Endodermal cell (in vitro differentiated cells): ENCODE data around the gene CACNA2D2. TPM values are rescaled to one million over a fixed set of nuclear protein-coding genes. Genes with fewer than 3 reads are reported as not detected.

Experiments
- DNase-seq: peaks from one replicate; pipeline ENCODE4 v3.0.0-alpha.2; 2017
- H3K27ac ChIP-seq: 2 replicates; pipeline ENCODE4 v1.5.1; 2013; ENCODE audit warnings: mild to moderate bottlenecking, low read depth, low read length, moderate library complexity
- H3K27me3 ChIP-seq: 2 replicates; pipeline ENCODE4 v1.6.1; 2013; ENCODE audit warnings: mild to moderate bottlenecking, low read length, moderate library complexity; ENCODE audit not compliant: insufficient read depth, control insufficient read depth, poor library complexity, severe bottlenecking
- H3K36me3 ChIP-seq: 2 replicates; pipeline ENCODE4 v1.7.0; 2013; ENCODE audit warnings: mild to moderate bottlenecking, low read length, moderate library complexity; ENCODE audit not compliant: control insufficient read depth, insufficient read depth
- H3K4me1 ChIP-seq: one replicate; pipeline ENCODE4 v1.7.0; 2013; ENCODE audit warnings: low read length; ENCODE audit not compliant: control insufficient read depth, insufficient read depth
- H3K4me3 ChIP-seq: 2 replicates; pipeline ENCODE4 v1.5.1; 2013; ENCODE audit warnings: mild to moderate bottlenecking, low read length, moderate library complexity
- H3K9ac ChIP-seq: 2 replicates; pipeline ENCODE4 v1.6.1; 2013; ENCODE audit warnings: mild to moderate bottlenecking, low read length, moderate library complexity; ENCODE audit not compliant: poor library complexity, severe bottlenecking; ENCODE audit errors: extremely low read depth
- H3K9me3 ChIP-seq: 2 replicates; pipeline ENCODE4 v1.6.1; 2013; ENCODE audit warnings: mild to moderate bottlenecking, low read length, moderate library complexity; ENCODE audit not compliant: control insufficient read depth
- H3K27ac Mint-ChIP-seq: 2 replicates; pipeline ENCODE4 v1.8.0; 2020; ENCODE audit warnings: mixed read lengths
- H3K27me3 Mint-ChIP-seq: 2 replicates; pipeline ENCODE4 v1.8.0; 2021; ENCODE audit warnings: mild to moderate bottlenecking, mixed read lengths; ENCODE audit not compliant: insufficient read depth
- H3K36me3 Mint-ChIP-seq: 2 replicates; pipeline ENCODE4 v1.8.0; 2020; ENCODE audit warnings: low read depth, mixed read lengths
- H3K4me1 Mint-ChIP-seq: 2 replicates; pipeline ENCODE4 v1.8.0; 2020; ENCODE audit warnings: mixed read lengths
- H3K4me3 Mint-ChIP-seq: 2 replicates; pipeline ENCODE4 v1.8.0; 2020; ENCODE audit warnings: mild to moderate bottlenecking, moderate library complexity, mixed read lengths
- H3K9me3 Mint-ChIP-seq: 2 replicates; pipeline ENCODE4 v1.8.0; 2020; ENCODE audit warnings: mild to moderate bottlenecking, mixed read lengths
- CTCF ChIP-seq: fragments of 200-600 bp; sonication (generic); conservative IDR thresholded peaks from 2 replicates; pipeline ENCODE4 v1.5.0; 2021; ENCODE audit warnings: antibody characterized with exemption, mild to moderate bottlenecking
- WGBS, 2 experiments: methylation state at CpG; one replicate each; pipeline versions ENCODE4 v1.1.5 to v1.1.7; 2013; ENCODE audit warnings: missing lambda C conversion rate in 2 of 2, mixed read lengths in 1 of 2; ENCODE audit not compliant: insufficient coverage in 1 of 2, insufficient read length in 1 of 2; 5-methylcytosine and 5-hydroxymethylcytosine counted together
- total RNA-seq, 2 donors: library from RNA; stranded (reverse); fragmentation: NEBNext Ultra II Directional in 1 of 2; extraction: Animal tissue kit (Norgen Biotek cat#: 25700) in 1 of 2; gene quantifications; 2 replicates in 1 of 2; 3 replicates in 1 of 2; pipeline ENCODE4 v1.2.1, GENCODE V29; 2021

CACNA2D2 gene
- total RNA-seq, 2 donors from 2014 or later: 17.6 to 20.7 TPM

GRCh38 chr3:50455161-50456018 is 48.0 kb downstream of the CACNA2D2 start:
- no peaks in the 10 kb centered on the region for H3K36me3 Mint-ChIP-seq
- 92 to 94% methylated on average over 27 to 31 of the region's 31 CpGs for WGBS, 2 experiments
- no peak for TF ChIP-seq CTCF
- no peak overlapping the region for H3K4me3 ChIP-seq
- no peak overlapping the region for H3K27ac Mint-ChIP-seq
- peaks cover 3% of the 10 kb centered on the region for H3K4me1 ChIP-seq
- H3K9me3 Mint-ChIP-seq: no peaks in the 10 kb centered on the region
- no peak for DNase-seq
- peak overlapping the region; percentile 18 for H3K27ac ChIP-seq
- no peak overlapping the region for H3K9ac ChIP-seq
- H3K36me3 ChIP-seq: no peaks in the 10 kb centered on the region
- no peaks in the 10 kb centered on the region for H3K27me3 Mint-ChIP-seq
- H3K9me3 ChIP-seq: no peaks in the 10 kb centered on the region
- H3K4me1 Mint-ChIP-seq: peaks cover 23% of the 10 kb centered on the region
- H3K4me3 Mint-ChIP-seq: no peak overlapping the region
- H3K27me3 ChIP-seq: no peaks in the 10 kb centered on the region

GRCh38 chr3:50454481-50455070 is 48.9 kb downstream of the CACNA2D2 start:
- H3K27me3 Mint-ChIP-seq: no peaks in the 10 kb centered on the region
- Histone ChIP-seq H3K27me3 (no peaks in the 10 kb centered on the region), H3K4me3 (no peak overlapping the region), H3K9me3 (no peaks in the 10 kb centered on the region), H3K36me3 (no peaks in the 10 kb centered on the region), H3K4me1 (peaks cover 10% of the 10 kb centered on the region), H3K9ac (no peak overlapping the region), H3K27ac (peak overlapping the region; percentile 18)
- DNase-seq: peak; percentile 86
- no peaks in the 10 kb centered on the region for H3K9me3 Mint-ChIP-seq
- H3K4me3 Mint-ChIP-seq: no peak overlapping the region
- H3K27ac Mint-ChIP-seq: no peak overlapping the region
- peaks cover 28% of the 10 kb centered on the region for H3K4me1 Mint-ChIP-seq
- no peaks in the 10 kb centered on the region for H3K36me3 Mint-ChIP-seq
- TF ChIP-seq CTCF: no peak
- WGBS, 2 experiments: 73 to 84% methylated on average over 7 to 10 of the region's 10 CpGs

- no peaks in the 10 kb centered on the region for H3K36me3 Mint-ChIP-seq
- no peak overlapping the region for H3K4me3 Mint-ChIP-seq
- Histone ChIP-seq H3K4me1 (peaks cover 10% of the 10 kb centered on the region), H3K36me3 (no peaks in the 10 kb centered on the region), H3K9ac (no peak overlapping the region), H3K9me3 (no peaks in the 10 kb centered on the region), H3K27ac (no peak overlapping the region), H3K27me3 (no peaks in the 10 kb centered on the region), H3K4me3 (no peak overlapping the region)
- no peak overlapping the region for H3K27ac Mint-ChIP-seq
- no peak for DNase-seq
- H3K9me3 Mint-ChIP-seq: no peaks in the 10 kb centered on the region
- WGBS, 2 experiments: 89 to 96% methylated on average over 3 to 13 of the region's 13 CpGs
- peaks cover 31% of the 10 kb centered on the region for H3K4me1 Mint-ChIP-seq
- TF ChIP-seq CTCF: no peak
- H3K27me3 Mint-ChIP-seq: no peaks in the 10 kb centered on the region
These were observed 49.5 kb downstream of the CACNA2D2 start for GRCh38 chr3:50453907-50454306.
